Stomach (tissue), 9 donors: Measurements from ENCODE around the gene CBLC. TPM values are rescaled to one million over a fixed set of nuclear protein-coding genes. Genes with fewer than 3 reads are reported as not detected.

Source experiments
- DNase-seq, 2 donors: peaks; one replicate each; pipeline versions ENCODE4 v3.0.0 to v3.0.0-alpha.2; 2013 to 2019
- H3K27ac ChIP-seq, 5 donors: fragments of 200-600 bp in 4 of 5; sonication (generic) in 4 of 5; one replicate each; pipeline ENCODE4 v1.5.1; 2013 to 2019; ENCODE audit warnings: mild to moderate bottlenecking in 1 of 5, moderate library complexity in 1 of 5
- H3K27me3 ChIP-seq, 3 donors: fragments of 200-600 bp; sonication (generic); one replicate each; pipeline ENCODE4 v1.5.1; 2017 to 2019; ENCODE audit warnings: mixed run types in 1 of 3
- H3K36me3 ChIP-seq, 4 donors: fragments of 200-600 bp; sonication (generic); 1 replicate in 3 of 4; 2 replicates in 1 of 4; pipeline ENCODE4 v1.5.1; 2016 to 2019
- H3K4me1 ChIP-seq, 4 donors: fragments of 200-600 bp; sonication (generic); one replicate each; pipeline ENCODE4 v1.5.1; 2016 to 2019
- H3K4me3 ChIP-seq, 4 donors: fragments of 200-600 bp; sonication (generic) in 3 of 4; one replicate each; pipeline ENCODE4 v1.5.1; 2016 to 2019; ENCODE audit warnings: mild to moderate bottlenecking in 1 of 4
- H3K9me3 ChIP-seq, 4 donors: fragments of 200-600 bp; sonication (generic); one replicate each; pipeline ENCODE4 v1.5.1; 2016 to 2019
- CTCF ChIP-seq, 7 experiments: fragments of 450-650 bp in 4 of 7; fragments of 200-600 bp in 3 of 7; sonication (generic) in 3 of 7; IDR thresholded peaks; one replicate each; pipeline ENCODE4 v1.5.1; 2016 to 2019; ENCODE audit warnings: antibody characterized with exemption in 7 of 7, control low read depth in 2 of 7, mild to moderate bottlenecking in 1 of 7
- EP300 ChIP-seq: sonication (generic); formaldehyde crosslinking; IDR thresholded peaks from one replicate; pipeline ENCODE4 v1.6.1; 2017; ENCODE audit warnings: antibody characterized with exemption
- POLR2A ChIP-seq, 4 donors: fragments of 450-650 bp; IDR thresholded peaks; one replicate each; pipeline ENCODE4 v1.6.1; 2016; ENCODE audit warnings: antibody characterized with exemption in 4 of 4, control low read depth in 2 of 4, mild to moderate bottlenecking in 1 of 4, moderate library complexity in 1 of 4
- POLR2AphosphoS5 ChIP-seq, 3 donors: sonication (generic); formaldehyde crosslinking; IDR thresholded peaks; one replicate each; pipeline ENCODE4 v1.6.1; 2016; ENCODE audit warnings: antibody characterized with exemption in 3 of 3
- WGBS, 5 donors: extraction: QIAGEN DNeasy Blood & Tissue Kit in 3 of 5; methylation state at CpG; one replicate each; pipeline versions ENCODE4 v1.1.5 to v1.1.7; 2013 to 2018; 5-methylcytosine and 5-hydroxymethylcytosine counted together
- intact Hi-C: fragments of 100-400 bp; cut with DNase I; formaldehyde crosslinking; loops from one replicate; pipeline ENCODE4 v1.15.1; 2023; ENCODE audit warnings: low total_unique reads
- polyA plus RNA-seq, 3 donors: library from polyadenylated mRNA; stranded (reverse); fragments of 200-250 nt; gene quantifications; one replicate each; pipeline ENCODE4 v1.2.3, GENCODE V29; 2013
- total RNA-seq, 5 donors: library from RNA; depleted of rRNA; stranded (reverse); fragments of >200 nt; gene quantifications; one replicate each; pipeline versions ENCODE4 v1.1.0 to v1.2.3, GENCODE V29; 2014 to 2016
- donor health status: healthy with polysubstance abuse.
- donor health status: Bipolar disorder and iron deficiency.
- donor health status: healthy.

CBLC gene
- total and polyA plus RNA-seq, 8 donors = 13.2 to 178 (median 42.8) TPM

GRCh38 chr19:44795398-44795987 lies 17.8 kb downstream of the CBLC start:
- TF ChIP-seq EP300 = no peak
- TF ChIP-seq CTCF (IDR thresholded peaks at IDR 0.05) = no peak
- no peak for TF ChIP-seq POLR2AphosphoS5 (IDR thresholded peaks at IDR 0.05)
- TF ChIP-seq POLR2A (IDR thresholded peaks at IDR 0.05) = no peak
- Histone ChIP-seq H3K4me1 (peaks cover 0 to 23% (median 20%) of the 10 kb centered on the region in 4 donors), H3K4me3 (no peak overlapping the region), H3K36me3 (peaks cover 0 to 44% (median 24%) of the 10 kb centered on the region in 4 donors), H3K27me3 (no peaks in the 10 kb centered on the region), H3K9me3 (no peaks in the 10 kb centered on the region), H3K27ac (no peak overlapping the region)
- 89 to 92% (median 90%) methylated on average over 13 of the region's 13 CpGs for WGBS, 5 donors
- intact Hi-C loops = no loop called here
- DNase-seq = no peak

GRCh38 chr19:44796701-44797115 lies 19.0 kb downstream of the CBLC start:
- Histone ChIP-seq H3K27ac (peak overlapping the region; percentile 45 to 81 (median 57)), H3K36me3 (peaks cover 0 to 33% (median 20%) of the 10 kb centered on the region in 4 donors), H3K9me3 (no peaks in the 10 kb centered on the region), H3K4me3 (no peak overlapping the region), H3K27me3 (no peaks in the 10 kb centered on the region), H3K4me1 (peaks cover 0 to 25% (median 22%) of the 10 kb centered on the region in 4 donors)
- 15 to 33% (median 17%) methylated on average over 12 of the region's 12 CpGs for WGBS, 5 donors
- intact Hi-C loops = no loop called here
- peak; percentile 69 to 83 for DNase-seq
- TF ChIP-seq CTCF (IDR thresholded peaks at IDR 0.05) (no peak), POLR2AphosphoS5 (IDR thresholded peaks at IDR 0.05) (no peak), EP300 (no peak), POLR2A (IDR thresholded peaks at IDR 0.05) (no peak)

- Histone ChIP-seq H3K4me1 (peaks cover 0 to 25% (median 22%) of the 10 kb centered on the region in 4 donors), H3K27ac (no peak overlapping the region), H3K27me3 (no peaks in the 10 kb centered on the region), H3K9me3 (peaks cover 0 to 4% (median 0%) of the 10 kb centered on the region in 4 donors), H3K4me3 (no peak overlapping the region), H3K36me3 (peaks cover 0 to 11% (median 5%) of the 10 kb centered on the region in 4 donors)
- WGBS, 5 donors = 59 to 74% (median 71%) methylated on average over 8 to 10 of the region's 10 CpGs
- intact Hi-C loops = loop anchor here (5.0 kb wide), 1 partner anchor 43 kb away; no protein-coding TSS in a partner anchor
- DNase-seq = no peak
- no peak for TF ChIP-seq CTCF (IDR thresholded peaks at IDR 0.05)
- no peak for TF ChIP-seq EP300
- TF ChIP-seq POLR2A (IDR thresholded peaks at IDR 0.05) = no peak
- no peak for TF ChIP-seq POLR2AphosphoS5 (IDR thresholded peaks at IDR 0.05)
Measured at GRCh38 chr19:44799627-44800346, 22.1 kb downstream of the CBLC start.

- peaks cover 0 to 8% (median 1%) of the 10 kb centered on the region in 4 donors for H3K36me3 ChIP-seq
- no peak overlapping the region for H3K27ac ChIP-seq
- H3K4me3 ChIP-seq = no peak overlapping the region
- peak; percentile 87 to 94 for DNase-seq
- intact Hi-C loops = loop anchor here (5.0 kb wide), 1 partner anchor 42 kb away; no protein-coding TSS in a partner anchor
- peaks cover 0 to 25% (median 22%) of the 10 kb centered on the region in 4 donors for H3K4me1 ChIP-seq
- WGBS, 5 donors = 0 to 7% (median 4%) methylated on average over 2 to 3 of the region's 3 CpGs
- H3K9me3 ChIP-seq = peaks cover 0 to 4% (median 0%) of the 10 kb centered on the region in 4 donors
- TF ChIP-seq CTCF (IDR thresholded peaks at IDR 0.05) = peak in 5 of 7 experiments; percentile 86 to 96 (median 94)
- no peak for TF ChIP-seq POLR2A (IDR thresholded peaks at IDR 0.05)
- peak in 1 of 3 donors; percentile 35 for TF ChIP-seq POLR2AphosphoS5 (IDR thresholded peaks at IDR 0.05)
- no peaks in the 10 kb centered on the region for H3K27me3 ChIP-seq
Measured at GRCh38 chr19:44800461-44800860, 22.8 kb downstream of the CBLC start.
